AG04449 (cell line): ENCODE measurements around the gene AASDH.
A peak's percentile ranks its signal among the peaks of the same experiment; 100 is the strongest.

Experiments used
- CTCF ChIA-PET: fragments of 350-600 bp; formaldehyde crosslinking; extraction: SDS; loops from one replicate; lab custom pipeline; 2021; ENCODE audit warnings: antibody characterized with exemption; lab: Yijun Ruan, JAX
- POLR2A ChIA-PET: fragments of 400-600, 350-600 bp; formaldehyde crosslinking; extraction: SDS; loops from one replicate; lab custom pipeline; 2020; ENCODE audit warnings: antibody characterized with exemption, inconsistent platforms; lab: Yijun Ruan, JAX
- DNase-seq: peaks from one replicate; pipeline ENCODE4 v3.0.0-alpha.2; 2010; ENCODE audit warnings: low read depth, low spot score
- H3K4me3 ChIP-seq: 2 replicates; pipeline ENCODE4 v1.5.1; 2011; ENCODE audit warnings: low read depth, mild to moderate bottlenecking, control low read depth, low read length
- TF ChIP-seq, protein P1 (sequence below): IDR thresholded peaks from one replicate; pipeline ENCODE4 v1.5.1; 2011; ENCODE audit warnings: mild to moderate bottlenecking, moderate library complexity, low read length, control low read depth, inconsistent platforms; ENCODE audit not compliant: insufficient read depth; ENCODE audit errors: missing control alignments

Gene AASDH

DNA sequence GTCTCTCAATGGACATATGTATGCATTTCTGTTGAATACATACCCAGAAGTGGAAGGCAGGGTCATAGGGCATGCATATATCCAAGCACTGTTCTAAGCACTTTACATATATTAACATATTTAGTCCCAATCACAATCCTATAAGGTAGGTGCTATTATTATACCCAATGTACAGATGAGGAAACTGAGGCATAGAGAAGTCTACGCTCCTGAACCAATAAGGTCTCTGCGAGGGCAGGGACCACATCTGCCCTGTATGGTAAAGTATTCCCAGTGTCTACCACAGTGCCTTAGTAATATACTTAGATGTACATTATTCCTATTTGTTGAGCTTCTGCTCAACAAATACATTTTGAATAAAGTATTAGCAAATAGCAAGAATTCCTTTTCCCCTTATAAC lies 42.9 kb upstream of the AASDH start:
- no peak for DNase-seq
- ChIA-PET CTCF (interaction anchor here (1.6 to 1.9 kb wide), 2 partner anchors 9 to 114 kb away, joined by 5 read pairs; no protein-coding TSS in a partner anchor), POLR2A (no interaction called here)
- TF ChIP-seq, protein P1, sequence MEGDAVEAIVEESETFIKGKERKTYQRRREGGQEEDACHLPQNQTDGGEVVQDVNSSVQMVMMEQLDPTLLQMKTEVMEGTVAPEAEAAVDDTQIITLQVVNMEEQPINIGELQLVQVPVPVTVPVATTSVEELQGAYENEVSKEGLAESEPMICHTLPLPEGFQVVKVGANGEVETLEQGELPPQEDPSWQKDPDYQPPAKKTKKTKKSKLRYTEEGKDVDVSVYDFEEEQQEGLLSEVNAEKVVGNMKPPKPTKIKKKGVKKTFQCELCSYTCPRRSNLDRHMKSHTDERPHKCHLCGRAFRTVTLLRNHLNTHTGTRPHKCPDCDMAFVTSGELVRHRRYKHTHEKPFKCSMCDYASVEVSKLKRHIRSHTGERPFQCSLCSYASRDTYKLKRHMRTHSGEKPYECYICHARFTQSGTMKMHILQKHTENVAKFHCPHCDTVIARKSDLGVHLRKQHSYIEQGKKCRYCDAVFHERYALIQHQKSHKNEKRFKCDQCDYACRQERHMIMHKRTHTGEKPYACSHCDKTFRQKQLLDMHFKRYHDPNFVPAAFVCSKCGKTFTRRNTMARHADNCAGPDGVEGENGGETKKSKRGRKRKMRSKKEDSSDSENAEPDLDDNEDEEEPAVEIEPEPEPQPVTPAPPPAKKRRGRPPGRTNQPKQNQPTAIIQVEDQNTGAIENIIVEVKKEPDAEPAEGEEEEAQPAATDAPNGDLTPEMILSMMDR = no peak
- no peak overlapping the region for H3K4me3 ChIP-seq

DNA sequence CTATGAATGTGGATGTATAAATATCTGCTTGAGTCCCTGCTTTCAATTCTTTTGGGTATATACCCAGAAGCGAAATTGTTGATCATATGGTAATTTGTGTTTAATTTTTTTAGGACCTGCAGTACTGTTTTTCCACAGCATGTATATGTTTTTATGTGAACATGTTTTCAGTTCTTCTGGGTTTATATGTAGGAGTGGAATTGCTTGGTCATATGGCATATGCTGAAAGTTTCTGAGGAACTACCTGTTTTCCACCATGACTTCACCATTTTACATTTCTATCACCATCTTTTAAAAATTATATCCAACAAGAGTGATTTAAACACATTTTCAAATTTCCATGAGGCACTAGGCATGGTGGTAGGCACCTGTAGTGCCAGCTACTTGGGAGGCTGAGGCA lies 39.9 kb upstream of the AASDH start:
- CTCF ChIA-PET = interaction anchor here (6.9 kb wide), 1 partner anchor 410 kb away, joined by 110 read pairs; no protein-coding TSS in a partner anchor
- H3K4me3 ChIP-seq = no peak overlapping the region
- POLR2A ChIA-PET = no interaction called here
- TF ChIP-seq, protein P1 = no peak
- DNase-seq = no peak

DNA sequence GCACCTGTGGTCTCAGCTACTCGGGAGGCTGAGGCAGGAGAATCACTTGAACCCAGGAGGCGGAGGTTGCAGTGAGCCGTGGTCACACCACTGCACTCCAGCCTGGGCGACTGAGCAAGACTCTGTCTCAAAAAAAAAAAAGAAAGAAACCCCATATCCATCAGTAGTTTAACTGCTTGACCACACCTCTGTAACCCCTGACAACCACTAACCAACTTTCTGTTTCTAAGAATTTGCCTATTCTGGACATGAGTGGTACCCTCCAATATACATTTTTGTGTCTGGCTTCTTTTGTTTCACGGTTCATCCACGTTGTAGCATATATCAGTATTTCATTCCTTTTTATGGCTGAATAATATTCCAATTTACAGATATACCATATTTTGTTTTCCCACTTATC lies 39.0 kb upstream of the AASDH start:
- POLR2A ChIA-PET = no interaction called here
- DNase-seq = no peak
- CTCF ChIA-PET = interaction anchor here (1.4 to 7.0 kb wide), 6 partner anchors 9 to 411 kb away, joined by 6 to 110 read pairs (median 37); partner anchors contain the start of genes PAICS and PPAT
- H3K4me3 ChIP-seq = no peak overlapping the region
- TF ChIP-seq, protein P1 = no peak

DNA sequence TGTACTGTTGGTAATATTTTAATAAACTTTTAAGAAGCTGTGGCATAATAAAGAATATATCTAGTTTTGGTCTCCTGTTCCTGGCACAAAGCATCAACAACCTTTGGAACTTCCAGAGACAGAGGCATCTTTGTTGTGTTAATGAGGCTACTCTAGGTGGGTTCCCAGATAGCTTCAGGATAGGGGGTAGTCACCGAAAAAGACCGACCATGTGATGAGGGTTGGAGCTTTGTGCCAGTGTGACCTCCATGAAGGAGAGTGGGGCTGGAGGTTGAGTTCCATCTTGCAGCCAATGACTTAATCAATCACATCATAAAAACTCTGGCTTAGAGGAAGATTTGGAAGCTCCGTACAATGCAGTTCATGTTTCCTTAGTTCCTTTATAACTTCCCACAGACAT lies 38.2 kb upstream of the AASDH start:
- CTCF ChIA-PET = interaction anchor here (0.7 to 7.0 kb wide), 23 partner anchors 9 to 427 kb away, joined by 3 to 110 read pairs (median 4); partner anchors contain the start of genes AASDH, PAICS and PPAT
- TF ChIP-seq, protein P1 = no peak
- DNase-seq = no peak
- H3K4me3 ChIP-seq = no peak overlapping the region
- POLR2A ChIA-PET = no interaction called here

DNA sequence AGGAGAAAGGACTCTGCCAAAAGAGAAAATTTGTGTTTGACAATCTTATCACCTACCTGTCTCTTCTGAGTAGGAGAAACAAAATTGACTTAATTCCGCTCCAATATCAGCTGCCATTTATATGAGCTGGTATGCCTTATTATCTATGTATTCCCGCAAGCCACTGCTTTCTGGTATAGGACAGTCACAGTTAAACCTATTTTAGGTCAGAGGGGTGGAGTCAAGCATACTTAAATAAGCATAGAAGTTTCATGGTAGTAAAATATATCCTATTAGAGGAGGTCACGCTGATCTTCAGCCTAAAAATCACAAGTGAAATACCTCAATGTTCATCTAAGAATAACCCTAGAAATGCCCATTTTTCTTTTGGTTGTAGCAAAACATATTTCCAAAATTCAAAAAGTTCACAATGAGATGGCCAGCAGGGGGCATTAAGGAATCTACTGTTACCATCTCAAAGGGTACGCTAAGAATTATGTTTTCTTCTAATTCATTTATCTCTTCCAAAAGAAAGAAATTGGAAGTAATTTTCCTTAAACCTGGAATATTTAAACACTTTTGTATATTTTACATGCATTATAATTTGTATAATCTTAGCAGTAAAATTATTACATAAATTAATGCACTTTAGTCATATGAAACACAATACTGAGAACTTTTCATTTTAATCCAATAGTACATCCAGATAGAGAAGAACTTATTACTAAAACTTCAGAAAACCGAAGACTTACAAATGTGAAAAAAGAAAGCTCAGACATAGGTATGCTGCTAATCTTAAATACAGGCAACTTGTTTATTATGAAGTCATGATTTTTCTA lies 37.6 kb upstream of the AASDH start:
- CTCF ChIA-PET = interaction anchor here (0.7 to 7.0 kb wide), 27 partner anchors 9 to 428 kb away, joined by 3 to 110 read pairs (median 4); partner anchors contain the start of genes AASDH, PAICS and PPAT
- POLR2A ChIA-PET = no interaction called here
- DNase-seq = no peak
- no peak overlapping the region for H3K4me3 ChIP-seq
- TF ChIP-seq, protein P1 = peak; percentile 41

DNA sequence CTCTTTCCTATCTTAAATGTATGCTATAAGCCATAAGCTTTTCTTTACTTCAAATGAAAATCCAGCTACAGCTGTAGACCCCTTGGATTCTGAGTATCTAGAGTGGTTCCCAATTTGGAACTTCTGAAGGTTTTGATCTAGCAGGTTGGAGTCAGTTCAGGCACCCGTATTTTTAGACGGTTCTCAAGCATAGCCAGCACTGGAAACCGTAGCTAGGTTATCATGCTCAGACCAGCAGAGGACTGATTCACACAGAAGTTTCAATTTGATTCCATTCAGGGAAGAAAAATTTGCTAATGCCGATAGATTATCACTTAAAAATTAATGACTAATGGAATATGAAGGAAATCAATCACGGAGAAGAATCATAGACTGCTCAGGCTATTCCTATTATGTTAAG lies 36.9 kb upstream of the AASDH start:
- ChIA-PET CTCF (interaction anchor here (0.8 to 7.0 kb wide), 15 partner anchors 8 to 413 kb away, joined by 3 to 110 read pairs (median 4); partner anchors contain the start of genes PAICS and PPAT), POLR2A (no interaction called here)
- H3K4me3 ChIP-seq = no peak overlapping the region
- DNase-seq = no peak
- TF ChIP-seq, protein P1 = no peak
